GM18858 (cell line): ENCODE measurements around the gene SGMS1.
"Not testable (repeated sequence)": the region's sequence is repeated elsewhere in the genome, so short reads cannot be mapped to it uniquely, and the experiment has no call there.

ENCODE experiments used
- ATAC-seq: cut with Tn5 transposase; IDR thresholded peaks from one replicate; pipeline ENCODE4 v1.9.1; 2021; ENCODE audit not compliant: unreplicated experiment

Gene SGMS1

GRCh38 chr10:50384238-50384637 is 239.5 kb downstream of the SGMS1 start:
- no peak for ATAC-seq

- no peak for ATAC-seq
Observed at GRCh38 chr10:50382576-50383023, 241.2 kb downstream of the SGMS1 start.

- ATAC-seq = no peak
Observed at GRCh38 chr10:50381642-50382041, 242.1 kb downstream of the SGMS1 start.

- no peak for ATAC-seq
Observed at GRCh38 chr10:50379616-50380015, 244.1 kb downstream of the SGMS1 start.

- ATAC-seq = no peak
Observed at GRCh38 chr10:50375745-50376144, 248.0 kb downstream of the SGMS1 start.

GRCh38 chr10:50375051-50375452 is 248.7 kb downstream of the SGMS1 start:
- ATAC-seq = no peak

- ATAC-seq = no peak
Observed at GRCh38 chr10:50373821-50374501, 249.8 kb downstream of the SGMS1 start.

- ATAC-seq = no peak
Observed at GRCh38 chr10:50369931-50370330, 253.8 kb downstream of the SGMS1 start.

GRCh38 chr10:50367732-50368131 is 256.0 kb downstream of the SGMS1 start:
- no peak for ATAC-seq

- not testable (repeated sequence) for ATAC-seq
Observed at GRCh38 chr10:50366421-50366820, 257.3 kb downstream of the SGMS1 start.

- ATAC-seq = not testable (repeated sequence)
Observed at GRCh38 chr10:50364730-50365129, 259.0 kb downstream of the SGMS1 start.

GRCh38 chr10:50362547-50363125 is 261.1 kb downstream of the SGMS1 start:
- ATAC-seq = peak; percentile 88

GRCh38 chr10:50361946-50362345 is 261.8 kb downstream of the SGMS1 start:
- no peak for ATAC-seq

GRCh38 chr10:50360077-50360850 is 263.5 kb downstream of the SGMS1 start:
- ATAC-seq = no peak

GRCh38 chr10:50358925-50359687 is 264.6 kb downstream of the SGMS1 start:
- ATAC-seq = no peak

- no peak for ATAC-seq
Observed at GRCh38 chr10:50358411-50358810, 265.3 kb downstream of the SGMS1 start.

GRCh38 chr10:50356481-50356832 is 267.3 kb downstream of the SGMS1 start:
- not testable (repeated sequence) for ATAC-seq

- not testable (repeated sequence) for ATAC-seq
Observed at GRCh38 chr10:50355693-50356480, 267.9 kb downstream of the SGMS1 start.

GRCh38 chr10:50351483-50352146 is 272.1 kb downstream of the SGMS1 start:
- no peak for ATAC-seq

GRCh38 chr10:50350366-50350765 is 273.4 kb downstream of the SGMS1 start:
- ATAC-seq = no peak
